ENCODE measurements around the gene NUDT8.

NUDT8 gene

GRCh38 chr11:67606492-67607295 lies 23.0 kb downstream of the NUDT8 start, which contains the start of gene NDUFV1:
TSS of gene NDUFV1 (plus strand) at chr11:67606936. CDS start at chr11:67607005, 69 bp downstream.
- TF ChIP-seq CTCF (IDR thresholded peaks at IDR 0.05; ENCODE audit: low read length) (peak; percentile 54), EZH2 (IDR thresholded peaks at IDR 0.05; ENCODE audit: borderline replicate concordance, low read length) (no peak)
- Histone ChIP-seq H3K27ac (ENCODE audit: low read depth, low read length, poor library complexity, severe bottlenecking) (no peak within 1 kb of the TSS), H3K9ac (ENCODE audit: low read length) (peak within 1 kb of the TSS; percentile 90), H3K4me2 (ENCODE audit: low read length) (peak within 1 kb of the TSS; percentile 93), H3K9me3 (ENCODE audit: low read length) (no peaks in the 10 kb centered on the region), H3K36me3 (ENCODE audit: insufficient read depth, low read length) (peaks cover 33% of the 10 kb centered on the region), H4K20me1 (ENCODE audit: insufficient read depth, low read length) (no peaks in the 10 kb centered on the region), H3K4me1 (ENCODE audit: insufficient read depth, low read length, severe bottlenecking) (peaks cover 23% of the 10 kb centered on the region), H3K4me3 (ENCODE audit: low read depth, low read length, poor library complexity, severe bottlenecking) (peak within 1 kb of the TSS; percentile 94), H3F3A (ENCODE audit: insufficient read depth, low read length) (no peaks in the 10 kb centered on the region), H3K79me2 (ENCODE audit: insufficient read depth, low read length) (peaks cover 9% of the 10 kb centered on the region; the same call in 1 of the 2 replicates), H2AFZ (ENCODE audit: low read length) (0 out of 2 replicates have a peak within 1 kb of the TSS, but pooled peaks have one; percentile 21), H3K9me2 (ENCODE audit: low read depth, low read length) (no peaks in the 10 kb centered on the region), H3K27me3 (ENCODE audit: insufficient read depth, low read length) (peaks cover 3% of the 10 kb centered on the region; the same call in 1 of the 2 replicates)

- Histone ChIP-seq H4K20me1 (ENCODE audit: insufficient read depth, low read length) (no peaks in the 10 kb centered on the region), H3K9me2 (ENCODE audit: low read depth, low read length) (no peaks in the 10 kb centered on the region), H3K4me1 (ENCODE audit: insufficient read depth, low read length, severe bottlenecking) (peaks cover 25% of the 10 kb centered on the region), H3K27ac (ENCODE audit: low read depth, low read length, poor library complexity, severe bottlenecking) (no peak overlapping the region), H3K4me2 (ENCODE audit: low read length) (peak overlapping the region; percentile 93), H3K79me2 (ENCODE audit: insufficient read depth, low read length) (peaks cover 9% of the 10 kb centered on the region; the same call in 1 of the 2 replicates), H3F3A (ENCODE audit: insufficient read depth, low read length) (no peaks in the 10 kb centered on the region), H3K36me3 (ENCODE audit: insufficient read depth, low read length) (peaks cover 27% of the 10 kb centered on the region), H3K9me3 (ENCODE audit: low read length) (no peaks in the 10 kb centered on the region), H3K4me3 (ENCODE audit: low read depth, low read length, poor library complexity, severe bottlenecking) (peak overlapping the region; percentile 94), H3K9ac (ENCODE audit: low read length) (peak overlapping the region; percentile 90), H3K27me3 (ENCODE audit: insufficient read depth, low read length) (peaks cover 3% of the 10 kb centered on the region; the same call in 1 of the 2 replicates), H2AFZ (ENCODE audit: low read length) (0 out of 2 replicates have a peak overlapping the region, but pooled peaks have one; percentile 21)
- no peak for TF ChIP-seq EZH2 (IDR thresholded peaks at IDR 0.05; ENCODE audit: borderline replicate concordance, low read length)
- no peak for TF ChIP-seq CTCF (IDR thresholded peaks at IDR 0.05; ENCODE audit: low read length)
These were observed 23.6 kb downstream of the NUDT8 start for GRCh38 chr11:67606093-67606491.

GRCh38 chr11:67605231-67606011 lies 24.3 kb downstream of the NUDT8 start:
- H3F3A ChIP-seq (ENCODE audit: insufficient read depth, low read length), result no peaks in the 10 kb centered on the region
- no peak overlapping the region for H2AFZ ChIP-seq (ENCODE audit: low read length)
- H3K27me3 ChIP-seq (ENCODE audit: insufficient read depth, low read length), result peaks cover 3% of the 10 kb centered on the region; the same call in 1 of the 2 replicates
- H3K9me3 ChIP-seq (ENCODE audit: low read length), result no peaks in the 10 kb centered on the region
- no peak overlapping the region; the same call in 1 of the 2 replicates for H3K9ac ChIP-seq (ENCODE audit: low read length)
- H3K36me3 ChIP-seq (ENCODE audit: insufficient read depth, low read length), result peaks cover 20% of the 10 kb centered on the region
- peaks cover 32% of the 10 kb centered on the region for H3K4me1 ChIP-seq (ENCODE audit: insufficient read depth, low read length, severe bottlenecking)
- no peak overlapping the region for H3K27ac ChIP-seq (ENCODE audit: low read depth, low read length, poor library complexity, severe bottlenecking)
- peak overlapping the region; percentile 93 for H3K4me2 ChIP-seq (ENCODE audit: low read length)
- no peak overlapping the region for H3K4me3 ChIP-seq (ENCODE audit: low read depth, low read length, poor library complexity, severe bottlenecking)
- TF ChIP-seq CTCF (IDR thresholded peaks at IDR 0.05; ENCODE audit: low read length), result no peak
- no peak for TF ChIP-seq EZH2 (IDR thresholded peaks at IDR 0.05; ENCODE audit: borderline replicate concordance, low read length)
- H4K20me1 ChIP-seq (ENCODE audit: insufficient read depth, low read length), result no peaks in the 10 kb centered on the region
- H3K9me2 ChIP-seq (ENCODE audit: low read depth, low read length), result no peaks in the 10 kb centered on the region
- H3K79me2 ChIP-seq (ENCODE audit: insufficient read depth, low read length), result peaks cover 9% of the 10 kb centered on the region; the same call in 1 of the 2 replicates
